WI38 (cell line): ENCODE measurements around the gene MTFMT.
"Not testable (repeated sequence)": the region's sequence is repeated elsewhere in the genome, so short reads cannot be mapped to it uniquely, and the experiment has no call there.

Source experiments
- H3K4me3 ChIP-seq: 2 replicates; pipeline ENCODE4 v1.5.1; 2011; ENCODE audit warnings: low read depth, mild to moderate bottlenecking, control low read depth, low read length
- TF ChIP-seq, protein P1 (sequence below): IDR thresholded peaks from 2 replicates; pipeline ENCODE4 v1.5.1; 2012; ENCODE audit warnings: low read depth, mild to moderate bottlenecking, control low read depth, low read length

The MTFMT gene

DNA sequence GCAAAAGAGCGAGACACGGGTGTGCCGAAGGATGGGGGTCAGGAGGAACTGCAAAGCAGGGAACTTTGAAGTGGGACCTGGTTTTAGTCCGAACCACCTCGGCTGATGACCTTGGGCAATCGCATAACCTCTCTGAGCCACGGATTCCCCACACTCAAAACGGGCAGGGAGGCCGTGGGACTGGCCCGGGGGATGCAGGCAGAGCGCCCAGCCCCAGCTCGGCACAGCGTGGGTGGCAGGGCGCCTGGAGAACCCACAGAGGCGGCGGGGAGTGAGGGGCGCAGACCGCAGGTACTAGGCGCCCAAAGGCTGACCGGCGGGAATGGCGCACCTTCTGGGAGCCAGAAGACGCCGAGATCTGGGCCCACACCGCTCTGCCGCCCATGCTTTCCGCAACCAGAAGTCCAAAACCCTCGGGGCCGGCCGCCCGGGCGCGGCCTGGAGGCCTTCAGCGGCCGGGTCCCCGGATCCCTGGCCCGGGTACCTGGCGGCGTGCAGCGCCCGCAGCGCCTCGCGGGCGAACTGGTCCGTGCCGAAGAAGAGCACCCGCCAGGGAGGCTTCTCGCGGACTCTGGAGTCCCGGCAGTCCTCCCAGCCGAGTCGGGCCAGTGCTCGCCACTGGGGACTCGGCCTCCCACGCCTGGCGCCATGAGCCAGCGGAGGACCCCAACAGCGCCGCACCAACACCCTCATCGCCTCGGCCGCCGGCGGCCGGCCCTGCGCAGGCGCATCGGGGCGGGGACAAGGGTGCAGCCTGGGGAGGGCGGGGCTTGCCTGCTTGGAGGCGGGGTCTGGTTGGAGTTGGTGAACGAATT, at the start of gene MTFMT:
TSS of gene MTFMT (minus strand) at position 719 of the 815 bp plus-strand sequence. CDS start at position 693, 26 bp downstream.
- H3K4me3 ChIP-seq = peak within 1 kb of the TSS; percentile 72
- TF ChIP-seq, protein P1, sequence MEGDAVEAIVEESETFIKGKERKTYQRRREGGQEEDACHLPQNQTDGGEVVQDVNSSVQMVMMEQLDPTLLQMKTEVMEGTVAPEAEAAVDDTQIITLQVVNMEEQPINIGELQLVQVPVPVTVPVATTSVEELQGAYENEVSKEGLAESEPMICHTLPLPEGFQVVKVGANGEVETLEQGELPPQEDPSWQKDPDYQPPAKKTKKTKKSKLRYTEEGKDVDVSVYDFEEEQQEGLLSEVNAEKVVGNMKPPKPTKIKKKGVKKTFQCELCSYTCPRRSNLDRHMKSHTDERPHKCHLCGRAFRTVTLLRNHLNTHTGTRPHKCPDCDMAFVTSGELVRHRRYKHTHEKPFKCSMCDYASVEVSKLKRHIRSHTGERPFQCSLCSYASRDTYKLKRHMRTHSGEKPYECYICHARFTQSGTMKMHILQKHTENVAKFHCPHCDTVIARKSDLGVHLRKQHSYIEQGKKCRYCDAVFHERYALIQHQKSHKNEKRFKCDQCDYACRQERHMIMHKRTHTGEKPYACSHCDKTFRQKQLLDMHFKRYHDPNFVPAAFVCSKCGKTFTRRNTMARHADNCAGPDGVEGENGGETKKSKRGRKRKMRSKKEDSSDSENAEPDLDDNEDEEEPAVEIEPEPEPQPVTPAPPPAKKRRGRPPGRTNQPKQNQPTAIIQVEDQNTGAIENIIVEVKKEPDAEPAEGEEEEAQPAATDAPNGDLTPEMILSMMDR = no peak

DNA sequence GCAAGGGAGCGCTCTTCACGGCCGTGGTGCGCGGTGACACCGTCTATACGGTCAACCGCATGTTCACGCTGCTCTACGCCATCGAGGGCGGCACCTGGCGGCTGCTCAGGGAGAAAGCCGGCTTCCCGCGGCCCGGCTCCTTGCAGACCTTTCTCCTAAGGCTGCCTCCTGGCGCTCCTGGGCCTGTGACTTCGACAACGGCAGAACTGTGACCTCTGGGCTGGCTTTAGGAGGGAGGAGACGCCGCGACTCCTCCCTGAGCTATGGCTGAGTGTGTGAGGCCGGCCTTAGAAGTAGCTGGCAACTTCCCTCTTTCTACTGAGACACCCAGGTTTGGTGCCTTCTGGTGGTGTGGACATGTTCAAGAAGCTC, 48.5 kb upstream of the MTFMT start:
- no peak overlapping the region for H3K4me3 ChIP-seq
- TF ChIP-seq, protein P1 = no peak

GRCh38 chr15:65077291-65077980, 48.0 kb upstream of the MTFMT start:
- no peak overlapping the region for H3K4me3 ChIP-seq
- TF ChIP-seq, protein P1 = no peak

- H3K4me3 ChIP-seq = no peak within 1 kb of the TSS
Observed at GRCh38 chr15:65076486-65077290, 47.2 kb upstream of the MTFMT start, which contains the start of gene KBTBD13. KBTBD13 (plus strand) TSS chr15:65076746; CDS start chr15:65076816, 70 bp downstream.

GRCh38 chr15:65075607-65076395, 46.4 kb upstream of the MTFMT start:
- not testable (repeated sequence) for H3K4me3 ChIP-seq

More at GRCh38 chr15:65076486-65077290, 47.2 kb upstream of the MTFMT start, which contains the start of gene KBTBD13:
- TF ChIP-seq, protein P1 = no peak

DNA sequence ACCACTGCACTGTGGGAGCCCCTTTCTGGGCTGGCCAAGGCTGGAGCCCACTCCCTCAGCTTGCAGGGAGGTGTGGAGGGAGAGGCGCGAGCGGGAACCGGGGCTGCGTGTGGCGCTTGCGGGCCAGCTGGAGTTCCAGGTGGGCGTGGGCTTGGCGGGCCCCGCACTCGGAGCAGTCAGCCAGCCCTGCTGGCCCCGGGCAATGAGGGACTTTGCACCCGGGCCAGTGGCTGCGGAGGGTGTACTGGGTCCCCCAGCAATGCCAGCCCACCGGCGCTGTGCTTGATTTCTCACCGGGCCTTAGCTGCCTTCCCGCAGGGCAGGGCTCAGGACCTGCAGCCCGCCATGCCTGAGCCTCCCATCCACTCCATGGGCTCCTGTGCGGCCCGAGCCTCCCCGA, 45.5 kb upstream of the MTFMT start:
- H3K4me3 ChIP-seq = not testable (repeated sequence)

- TF ChIP-seq, protein P1 = no peak
- no peak overlapping the region for H3K4me3 ChIP-seq
Observed at GRCh38 chr15:65072617-65073016, 43.2 kb upstream of the MTFMT start.
